GM21390 (cell line): ENCODE measurements around the gene SLC9C2.

Experiments
- ATAC-seq: cut with Tn5 transposase; IDR thresholded peaks from one replicate; pipeline ENCODE4 v1.9.1; 2021; ENCODE audit not compliant: unreplicated experiment

The SLC9C2 gene

GRCh38 chr1:173454966-173455524 lies 147.8 kb downstream of the SLC9C2 start:
- ATAC-seq: no peak

- ATAC-seq: no peak
These were observed 148.9 kb downstream of the SLC9C2 start for GRCh38 chr1:173453982-173454381.

DNA sequence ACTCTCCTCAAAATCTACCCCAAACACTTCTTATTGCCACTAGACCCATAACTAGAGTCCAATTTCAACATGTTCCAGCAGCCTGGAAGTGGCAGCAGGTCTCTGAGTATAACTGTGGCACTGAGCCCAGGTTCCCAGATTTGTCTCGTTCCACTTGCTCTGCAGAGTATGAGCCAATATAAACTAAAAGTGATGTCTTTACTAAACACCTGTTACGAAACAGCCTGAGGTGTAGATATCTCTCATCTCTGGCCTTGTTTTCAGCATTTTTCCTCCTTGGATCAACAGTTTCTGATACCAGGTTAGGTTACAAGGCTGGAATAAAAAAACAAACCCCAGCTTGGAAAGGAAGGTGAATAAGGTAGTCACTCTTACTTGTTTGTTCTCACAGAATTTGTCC lies 150.9 kb downstream of the SLC9C2 start:
- no peak for ATAC-seq
